GM10266 (cell line): ENCODE data around the gene PPP1CA.

Experiments
- DNase-seq: peaks from one replicate; pipeline ENCODE4 v3.0.0; 2012; ENCODE audit errors: extremely low spot score
- CTCF ChIP-seq: IDR thresholded peaks from 2 replicates; pipeline ENCODE4 v1.5.1; 2012; ENCODE audit warnings: mild to moderate bottlenecking, low read depth; ENCODE audit not compliant: control insufficient read depth, insufficient read depth; ENCODE audit errors: missing control alignments

The PPP1CA gene

GRCh38 chr11:67408437-67409200, 7.0 kb upstream of the PPP1CA start:
- no peak for TF ChIP-seq CTCF
- no peak for DNase-seq

- no peak for TF ChIP-seq CTCF
- no peak for DNase-seq
Measured at GRCh38 chr11:67407688-67408163, 6.1 kb upstream of the PPP1CA start.

- peak; percentile 5 for TF ChIP-seq CTCF
- peak; percentile 30 for DNase-seq
Measured at GRCh38 chr11:67406969-67407687, 5.5 kb upstream of the PPP1CA start.

GRCh38 chr11:67406420-67406968, 4.8 kb upstream of the PPP1CA start:
- DNase-seq, result no peak
- no peak for TF ChIP-seq CTCF

- TF ChIP-seq CTCF, result no peak
- DNase-seq, result no peak
Measured at GRCh38 chr11:67405688-67406339, 4.2 kb upstream of the PPP1CA start.

- no peak for TF ChIP-seq CTCF
- DNase-seq, result peak; percentile 18
Measured at GRCh38 chr11:67405196-67405567, 3.5 kb upstream of the PPP1CA start.
